ENCODE results near the gene C22orf39.

C22orf39 gene

DNA sequence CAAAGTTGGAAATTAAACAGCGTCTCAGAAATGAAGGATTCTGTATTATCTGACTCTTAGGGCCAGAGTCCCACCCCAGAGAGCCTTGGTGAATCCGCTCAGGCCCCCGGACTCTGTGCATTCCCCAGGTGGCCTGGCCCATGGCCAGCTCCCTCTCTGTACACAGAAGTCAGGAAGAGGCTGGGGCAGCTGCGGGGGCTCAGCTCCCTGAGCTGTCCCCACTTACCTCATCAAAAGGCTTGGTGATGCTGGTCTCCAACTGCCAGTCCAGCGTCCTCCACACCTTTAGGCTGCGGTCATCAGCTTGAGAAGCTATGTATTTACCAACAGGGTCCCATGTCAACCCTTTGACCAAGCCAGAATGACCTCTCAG lies 51.0 kb downstream of the C22orf39 start:
- DNase-seq: no peak

DNA sequence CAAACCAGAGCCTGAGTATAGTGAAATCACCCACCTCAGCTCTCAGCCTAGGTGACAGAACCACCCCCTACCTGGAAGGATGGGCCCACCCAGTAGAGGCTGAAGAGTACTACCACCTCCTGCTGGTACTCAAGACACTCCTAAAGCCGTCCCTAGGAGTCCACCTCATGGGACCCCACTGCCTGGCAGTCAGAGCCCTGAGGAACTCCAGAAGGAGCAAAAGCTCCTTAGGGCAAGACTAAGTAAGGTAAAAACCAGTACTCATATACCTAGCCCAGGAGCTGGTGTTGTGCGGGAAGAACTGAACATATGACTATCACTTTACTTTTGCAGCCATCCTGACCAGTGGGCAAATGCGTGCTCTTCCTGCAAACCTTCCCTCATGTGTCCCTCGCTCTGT lies 52.2 kb downstream of the C22orf39 start:
- DNase-seq: no peak

DNA sequence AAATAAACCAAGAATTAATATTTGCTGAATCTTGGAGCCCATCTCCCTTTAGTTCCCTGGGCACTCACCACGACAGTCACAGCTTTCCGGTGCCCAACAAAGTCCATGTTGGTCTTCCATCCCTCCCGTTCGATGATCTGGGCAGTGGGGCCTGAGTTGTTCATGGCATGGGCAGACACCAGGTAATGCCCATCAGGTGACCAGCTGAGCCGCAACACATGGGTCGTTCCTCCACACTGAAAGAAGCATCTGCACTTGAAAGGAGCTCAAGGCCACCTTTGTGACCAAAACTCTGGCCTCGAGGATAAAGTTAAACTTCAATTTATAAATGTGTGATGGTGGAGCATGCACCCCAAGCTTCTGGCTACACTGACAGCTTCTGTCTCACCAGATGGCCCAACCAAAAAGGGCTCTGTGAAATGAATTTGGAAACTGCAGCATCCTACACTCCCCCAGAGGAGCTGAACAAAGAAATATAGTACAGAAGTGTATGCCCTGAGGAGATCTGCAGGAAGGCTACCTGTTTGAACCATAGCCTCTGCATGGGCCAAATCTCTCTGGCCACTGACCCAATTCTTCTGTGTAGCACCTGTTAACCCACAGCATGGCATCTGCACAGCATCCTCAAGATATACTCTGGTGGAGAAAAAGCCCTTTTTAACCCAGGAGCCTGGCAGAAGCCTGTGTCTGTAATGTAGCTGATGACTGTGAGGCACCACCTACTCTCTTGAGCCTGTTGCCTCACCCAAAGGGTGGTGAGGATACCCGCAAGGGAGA lies 53.0 kb downstream of the C22orf39 start:
- no peak for DNase-seq

DNA sequence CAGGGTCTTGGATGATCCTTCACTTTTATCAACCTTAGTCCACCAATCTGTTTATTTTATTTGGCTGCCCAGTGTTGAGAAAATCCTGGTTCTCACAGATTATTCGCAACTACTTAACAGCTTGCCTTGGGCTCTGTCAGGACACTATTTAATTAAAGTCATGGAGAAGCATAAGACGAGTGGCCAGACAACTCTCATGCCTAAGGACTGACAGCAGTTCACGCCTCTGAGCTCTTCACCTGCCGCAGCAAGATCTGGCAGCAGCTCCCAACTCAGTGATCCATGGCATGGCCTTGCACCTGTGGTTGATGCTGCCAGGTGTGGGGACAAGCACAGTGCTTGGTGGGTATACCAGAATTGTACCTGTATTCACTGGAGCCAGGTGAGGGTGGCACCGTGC lies 53.8 kb downstream of the C22orf39 start:
- DNase-seq: no peak

Data from COR-L47 (cell line).